Suprapubic skin (tissue), 4 donors: ENCODE measurements around the gene GASK1A. TPM values are rescaled to one million over a fixed set of nuclear protein-coding genes. Genes with fewer than 3 reads are reported as not detected.
A peak's percentile ranks its signal among the peaks of the same experiment; 100 is the strongest.

Experiments
- DNase-seq, 2 donors: peaks; one replicate each; pipeline ENCODE4 v3.0.0-alpha.2; 2019; ENCODE audit warnings: low spot score in 2 of 2
- H3K27ac ChIP-seq: fragments of 200-600 bp; sonication (generic); one replicate; pipeline ENCODE4 v1.5.1; 2019
- H3K27me3 ChIP-seq: fragments of 200-600 bp; sonication (generic); one replicate; pipeline ENCODE4 v1.5.1; 2019
- H3K36me3 ChIP-seq: fragments of 200-600 bp; sonication (generic); one replicate; pipeline ENCODE4 v1.5.1; 2019
- H3K4me1 ChIP-seq: fragments of 200-600 bp; sonication (generic); one replicate; pipeline ENCODE4 v1.5.1; 2019
- H3K4me3 ChIP-seq: fragments of 200-600 bp; sonication (generic); one replicate; pipeline ENCODE4 v1.5.1; 2019; ENCODE audit warnings: mild to moderate bottlenecking
- H3K9me3 ChIP-seq: fragments of 200-600 bp; sonication (generic); one replicate; pipeline ENCODE4 v1.5.1; 2019
- CTCF ChIP-seq, 2 donors: fragments of 200-600 bp in 1 of 2; fragments of 450-650 bp in 1 of 2; sonication (generic) in 1 of 2; IDR thresholded peaks; one replicate each; pipeline ENCODE4 v1.5.1; 2016 to 2019; ENCODE audit warnings: antibody characterized with exemption in 2 of 2, mild to moderate bottlenecking in 1 of 2, moderate library complexity in 1 of 2
- EP300 ChIP-seq: sonication (generic); formaldehyde crosslinking; IDR thresholded peaks from one replicate; pipeline ENCODE4 v1.6.1; 2017; ENCODE audit warnings: antibody characterized with exemption
- POLR2A ChIP-seq, 2 donors: fragments of 450-650 bp; IDR thresholded peaks; one replicate each; pipeline ENCODE4 v1.6.1; 2017; ENCODE audit warnings: antibody characterized with exemption in 2 of 2, mild to moderate bottlenecking in 2 of 2, moderate library complexity in 2 of 2
- POLR2AphosphoS5 ChIP-seq, 3 donors: sonication (generic); formaldehyde crosslinking; IDR thresholded peaks; one replicate each; pipeline ENCODE4 v1.6.1; 2017; ENCODE audit warnings: antibody characterized with exemption in 3 of 3
- WGBS: methylation state at CpG from one replicate; pipeline ENCODE4 v1.1.5; 2018; 5-methylcytosine and 5-hydroxymethylcytosine counted together
- total RNA-seq, 4 donors: library from RNA; depleted of rRNA; stranded (reverse); fragments of >200 nt; gene quantifications; one replicate each; pipeline ENCODE4 v1.1.0, GENCODE V29; 2016

Gene GASK1A
- total RNA-seq, 4 donors from 2014 or later = 1.5 to 8.2 (median 3.2) TPM

GRCh38 chr3:43030162-43030935, 51.2 kb downstream of the GASK1A start:
- no peaks in the 10 kb centered on the region for H3K27me3 ChIP-seq
- no peak for TF ChIP-seq POLR2A (IDR thresholded peaks at IDR 0.05)
- TF ChIP-seq EP300 = no peak
- no peak for TF ChIP-seq POLR2AphosphoS5 (IDR thresholded peaks at IDR 0.05)
- TF ChIP-seq CTCF (IDR thresholded peaks at IDR 0.05) = no peak
- WGBS = 98% methylated on average over 14 of the region's 15 CpGs
- DNase-seq = peak in 1 of 2 donors; percentile 71
- no peak overlapping the region for H3K27ac ChIP-seq
- no peaks in the 10 kb centered on the region for H3K36me3 ChIP-seq
- no peak overlapping the region for H3K4me3 ChIP-seq
- H3K4me1 ChIP-seq = peaks cover 5% of the 10 kb centered on the region
- H3K9me3 ChIP-seq = no peaks in the 10 kb centered on the region

GRCh38 chr3:43031485-43031884, 52.4 kb downstream of the GASK1A start:
- WGBS = 21% methylated on average over 4 of the region's 4 CpGs
- H3K27ac ChIP-seq = no peak overlapping the region
- H3K27me3 ChIP-seq = no peaks in the 10 kb centered on the region
- peaks cover 5% of the 10 kb centered on the region for H3K4me1 ChIP-seq
- peak; percentile 84 to 88 for DNase-seq
- no peaks in the 10 kb centered on the region for H3K9me3 ChIP-seq
- H3K36me3 ChIP-seq = no peaks in the 10 kb centered on the region
- H3K4me3 ChIP-seq = no peak overlapping the region
- TF ChIP-seq POLR2AphosphoS5 (IDR thresholded peaks at IDR 0.05) = peak in 1 of 3 donors; percentile 72
- TF ChIP-seq POLR2A (IDR thresholded peaks at IDR 0.05) = no peak

GRCh38 chr3:43031889-43032545, 52.9 kb downstream of the GASK1A start:
- TF ChIP-seq CTCF (IDR thresholded peaks at IDR 0.05) = no peak
- TF ChIP-seq EP300 = no peak
- no peak for TF ChIP-seq POLR2A (IDR thresholded peaks at IDR 0.05)
- no peak for TF ChIP-seq POLR2AphosphoS5 (IDR thresholded peaks at IDR 0.05)

GRCh38 chr3:43032646-43033628, 53.8 kb downstream of the GASK1A start:
- TF ChIP-seq CTCF (IDR thresholded peaks at IDR 0.05) = no peak
- TF ChIP-seq POLR2AphosphoS5 (IDR thresholded peaks at IDR 0.05) = no peak
- no peak for TF ChIP-seq EP300
- TF ChIP-seq POLR2A (IDR thresholded peaks at IDR 0.05) = no peak
- H3K4me1 ChIP-seq = peaks cover 5% of the 10 kb centered on the region
- H3K36me3 ChIP-seq = no peaks in the 10 kb centered on the region
- DNase-seq = peak in 1 of 2 donors; percentile 72
- no peaks in the 10 kb centered on the region for H3K9me3 ChIP-seq
- H3K27ac ChIP-seq = no peak overlapping the region
- H3K27me3 ChIP-seq = no peaks in the 10 kb centered on the region
- WGBS = 100% methylated on average over 2 of the region's 23 CpGs
- H3K4me3 ChIP-seq = no peak overlapping the region

More at GRCh38 chr3:43031889-43032545, 52.9 kb downstream of the GASK1A start:
- peak in 1 of 2 donors; percentile 21 for DNase-seq
- Histone ChIP-seq H3K27me3 (no peaks in the 10 kb centered on the region), H3K4me3 (no peak overlapping the region), H3K9me3 (no peaks in the 10 kb centered on the region), H3K4me1 (peaks cover 5% of the 10 kb centered on the region), H3K36me3 (no peaks in the 10 kb centered on the region), H3K27ac (no peak overlapping the region)
- 87% methylated on average over 12 of the region's 16 CpGs for WGBS

GRCh38 chr3:43034200-43034599, 55.1 kb downstream of the GASK1A start:
- Histone ChIP-seq H3K36me3 (no peaks in the 10 kb centered on the region), H3K4me1 (peaks cover 5% of the 10 kb centered on the region), H3K27ac (no peak overlapping the region), H3K9me3 (no peaks in the 10 kb centered on the region), H3K27me3 (no peaks in the 10 kb centered on the region), H3K4me3 (no peak overlapping the region)
- TF ChIP-seq POLR2A (IDR thresholded peaks at IDR 0.05) (no peak), CTCF (IDR thresholded peaks at IDR 0.05) (no peak), POLR2AphosphoS5 (IDR thresholded peaks at IDR 0.05) (no peak), EP300 (no peak)
- 78% methylated on average over 4 of the region's 4 CpGs for WGBS
- DNase-seq = peak in 1 of 2 donors; percentile 49
